ENCODE results near the gene SLC25A26.

DNA sequence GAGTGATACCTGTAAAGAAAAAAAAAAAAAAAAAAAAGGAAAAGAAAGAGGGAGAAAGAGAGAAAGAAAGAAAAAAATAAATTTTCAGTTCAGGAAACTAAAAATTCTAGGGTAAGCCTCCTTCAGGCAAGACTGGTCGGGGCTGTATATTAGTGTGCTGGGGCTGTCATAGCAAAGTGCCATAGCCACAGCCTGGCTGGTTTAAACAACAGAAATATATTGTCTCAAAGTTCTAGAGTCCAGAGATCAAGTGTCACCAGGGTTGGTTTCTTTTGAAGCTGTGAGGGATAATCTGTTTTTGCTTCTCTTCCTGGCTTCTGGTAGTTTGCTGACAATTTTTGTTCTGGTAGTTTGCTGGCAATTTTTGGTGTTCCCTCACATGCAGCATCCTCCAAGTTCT, 48.4 kb upstream of the SLC25A26 start:
- TF ChIP-seq EP300 (IDR thresholded peaks at IDR 0.05), result no peak
- TF ChIP-seq, protein P1, sequence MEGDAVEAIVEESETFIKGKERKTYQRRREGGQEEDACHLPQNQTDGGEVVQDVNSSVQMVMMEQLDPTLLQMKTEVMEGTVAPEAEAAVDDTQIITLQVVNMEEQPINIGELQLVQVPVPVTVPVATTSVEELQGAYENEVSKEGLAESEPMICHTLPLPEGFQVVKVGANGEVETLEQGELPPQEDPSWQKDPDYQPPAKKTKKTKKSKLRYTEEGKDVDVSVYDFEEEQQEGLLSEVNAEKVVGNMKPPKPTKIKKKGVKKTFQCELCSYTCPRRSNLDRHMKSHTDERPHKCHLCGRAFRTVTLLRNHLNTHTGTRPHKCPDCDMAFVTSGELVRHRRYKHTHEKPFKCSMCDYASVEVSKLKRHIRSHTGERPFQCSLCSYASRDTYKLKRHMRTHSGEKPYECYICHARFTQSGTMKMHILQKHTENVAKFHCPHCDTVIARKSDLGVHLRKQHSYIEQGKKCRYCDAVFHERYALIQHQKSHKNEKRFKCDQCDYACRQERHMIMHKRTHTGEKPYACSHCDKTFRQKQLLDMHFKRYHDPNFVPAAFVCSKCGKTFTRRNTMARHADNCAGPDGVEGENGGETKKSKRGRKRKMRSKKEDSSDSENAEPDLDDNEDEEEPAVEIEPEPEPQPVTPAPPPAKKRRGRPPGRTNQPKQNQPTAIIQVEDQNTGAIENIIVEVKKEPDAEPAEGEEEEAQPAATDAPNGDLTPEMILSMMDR (IDR thresholded peaks at IDR 0.05), result no peak
